NCI-H2227 (cell line): ENCODE measurements around the gene MAP4.

Experiments used
- DNase-seq: peaks from one replicate; lab custom pipeline; 2025; ENCODE audit not compliant: unreplicated experiment; lab: John Stamatoyannopoulos, UW

MAP4 gene

DNA sequence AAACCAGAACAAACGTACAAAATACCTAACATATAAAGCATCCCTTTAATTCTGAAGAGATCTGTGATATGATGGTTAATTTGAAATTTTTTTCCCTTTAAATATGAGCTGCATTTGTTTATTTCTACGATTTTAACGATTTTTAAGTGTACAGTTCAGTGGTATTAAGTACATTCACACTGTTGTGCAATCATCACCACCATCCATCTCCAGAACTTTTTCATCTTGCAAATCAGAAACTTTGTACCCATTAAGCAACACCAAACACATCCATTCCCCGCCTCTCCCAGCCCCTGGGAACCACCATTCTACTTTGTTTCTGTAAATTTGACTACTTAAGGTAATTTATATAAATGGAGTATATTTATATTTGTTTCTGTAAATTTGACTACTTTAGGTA, 51.5 kb downstream of the MAP4 start:
- DNase-seq, result no peak

DNA sequence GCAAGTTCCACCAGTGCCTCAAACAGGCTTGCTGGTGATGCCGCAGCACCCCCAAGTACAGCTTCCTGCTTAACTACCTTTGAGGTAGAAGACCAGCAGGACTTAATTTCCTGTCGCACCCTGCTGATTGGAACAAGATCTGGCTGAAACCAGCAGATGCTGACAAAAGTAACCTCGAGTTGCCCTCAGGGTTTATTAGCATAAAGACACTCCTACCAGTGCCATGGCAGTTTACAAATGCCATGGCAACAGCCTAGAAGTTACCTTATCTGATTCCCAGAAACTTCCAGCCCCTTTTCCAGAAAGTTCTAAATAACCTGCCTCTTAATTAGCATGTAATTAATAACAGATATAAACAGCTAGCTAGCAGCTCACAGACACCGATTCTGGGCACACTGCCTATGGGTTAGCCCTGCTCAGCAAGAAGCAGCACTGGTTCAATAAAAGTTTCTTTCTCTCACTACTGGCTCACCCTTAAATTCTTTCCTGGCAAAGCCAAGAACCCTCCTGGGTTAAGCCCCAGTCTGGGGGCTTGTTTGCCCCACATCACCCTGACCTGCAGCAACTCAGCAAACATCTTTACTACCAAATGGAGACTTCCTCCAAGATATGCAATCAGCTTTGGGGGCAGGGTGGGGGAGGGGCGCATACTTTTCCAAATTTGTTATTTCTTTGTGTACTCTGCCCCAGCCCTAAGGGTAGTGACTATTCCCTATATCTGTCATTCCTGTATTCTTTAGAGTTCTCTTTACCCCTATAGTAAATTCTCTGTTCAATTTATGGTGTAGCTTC, 54.2 kb downstream of the MAP4 start:
- DNase-seq, result no peak

GRCh38 chr3:47961036-47961435, 55.2 kb downstream of the MAP4 start:
- DNase-seq, result no peak

- no peak for DNase-seq
Measured at GRCh38 chr3:47956521-47956920, 59.7 kb downstream of the MAP4 start.

DNA sequence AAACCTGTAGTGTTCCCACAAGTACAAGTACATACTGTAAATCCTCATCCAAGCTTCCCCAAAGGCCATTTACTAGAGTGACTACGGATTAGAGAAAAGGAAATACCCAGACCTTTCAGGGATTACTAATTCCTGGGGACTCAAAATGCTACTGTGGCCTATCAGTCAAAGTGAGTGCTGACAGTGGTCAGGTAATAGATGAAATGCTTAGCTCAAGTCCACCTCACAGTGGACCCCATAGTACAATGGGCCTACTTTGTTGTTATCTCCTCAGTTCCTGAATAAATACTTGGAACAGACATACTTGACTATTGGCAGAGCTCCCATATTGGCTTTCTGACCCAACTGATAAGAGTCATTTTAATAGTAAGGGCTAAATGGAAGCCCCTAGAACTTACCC, 61.6 kb downstream of the MAP4 start:
- DNase-seq, result no peak

- DNase-seq, result no peak
Measured at GRCh38 chr3:47950453-47951169, 65.6 kb downstream of the MAP4 start.

DNA sequence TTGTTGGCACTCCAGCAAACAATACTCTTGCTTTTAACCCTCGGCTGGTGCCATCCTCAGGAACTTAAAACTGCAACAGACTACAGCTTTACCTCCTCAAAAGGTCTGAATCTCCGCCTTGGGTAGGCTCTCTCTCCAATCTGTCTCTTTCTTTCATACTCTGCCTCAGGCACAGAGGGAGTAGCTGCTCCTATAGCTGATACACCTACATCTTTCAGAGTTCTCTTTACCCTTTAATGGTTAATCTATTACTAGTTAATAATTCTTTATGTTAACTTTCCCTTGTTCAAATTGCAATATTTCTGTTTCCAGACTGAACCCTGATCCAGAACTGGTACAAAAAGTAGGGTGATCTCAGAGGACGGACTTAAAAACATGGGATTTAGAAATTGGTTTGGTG, 66.2 kb downstream of the MAP4 start:
- no peak for DNase-seq

DNA sequence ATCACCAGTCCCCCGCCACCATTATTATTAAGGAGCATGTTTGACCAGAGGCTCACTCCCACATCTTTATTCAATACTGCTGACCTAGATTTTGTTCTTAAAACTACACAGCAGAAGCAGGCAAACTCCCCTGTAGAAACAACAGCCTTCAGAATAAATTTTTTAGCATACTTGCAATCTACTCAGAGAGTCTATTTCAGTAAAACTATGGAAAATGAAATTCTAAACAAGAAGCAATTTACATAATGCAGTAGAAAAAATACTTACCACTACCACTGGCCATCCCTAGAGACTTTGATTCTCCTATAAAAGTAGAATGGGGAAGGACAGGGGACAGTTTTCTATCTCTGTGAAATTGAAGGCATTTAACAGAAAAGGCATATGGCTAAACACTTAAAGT, 76.0 kb downstream of the MAP4 start:
- DNase-seq, result no peak

GRCh38 chr3:47932421-47932820, 83.8 kb downstream of the MAP4 start:
- DNase-seq, result no peak

DNA sequence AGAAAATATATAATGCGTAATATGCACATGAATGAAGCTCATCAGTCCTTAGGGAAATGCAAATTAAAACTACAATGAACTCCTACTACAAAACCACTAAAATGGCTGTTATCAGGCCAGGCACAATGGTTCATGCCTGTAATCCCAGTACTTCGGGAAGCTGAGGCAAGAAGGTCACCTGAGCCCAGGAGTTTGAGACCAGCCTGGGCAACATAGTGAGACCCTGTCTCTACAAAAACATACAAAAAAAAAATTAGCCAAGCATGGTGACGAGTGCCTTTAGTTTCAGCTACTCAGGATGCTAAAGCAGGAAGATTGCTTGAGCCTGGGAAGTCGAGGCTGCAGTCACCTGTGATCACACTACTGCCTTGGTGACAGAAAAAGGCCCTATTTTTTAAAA, 85.2 kb downstream of the MAP4 start:
- DNase-seq, result no peak

DNA sequence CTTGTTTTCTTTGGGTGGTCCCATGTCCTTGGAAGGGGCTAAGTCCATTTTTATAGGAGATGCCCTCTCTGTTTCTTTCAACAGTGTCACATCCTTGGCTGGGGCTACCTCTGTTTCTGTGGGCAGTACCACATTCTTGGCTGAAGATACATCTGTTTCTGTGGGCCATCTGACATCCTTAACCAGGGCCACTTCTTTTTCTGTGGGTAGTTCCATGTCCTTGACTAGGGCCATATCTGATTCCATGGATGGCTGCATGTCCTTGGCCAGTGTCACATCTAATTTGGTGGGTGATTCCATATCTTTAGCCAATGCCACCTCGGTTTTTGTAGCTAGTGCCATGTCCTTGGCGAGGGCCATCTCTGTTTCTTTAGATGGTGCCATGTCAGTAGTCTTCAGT, 99.5 kb downstream of the MAP4 start:
- no peak for DNase-seq

GRCh38 chr3:47916201-47916600, 100.0 kb downstream of the MAP4 start:
- no peak for DNase-seq

DNA sequence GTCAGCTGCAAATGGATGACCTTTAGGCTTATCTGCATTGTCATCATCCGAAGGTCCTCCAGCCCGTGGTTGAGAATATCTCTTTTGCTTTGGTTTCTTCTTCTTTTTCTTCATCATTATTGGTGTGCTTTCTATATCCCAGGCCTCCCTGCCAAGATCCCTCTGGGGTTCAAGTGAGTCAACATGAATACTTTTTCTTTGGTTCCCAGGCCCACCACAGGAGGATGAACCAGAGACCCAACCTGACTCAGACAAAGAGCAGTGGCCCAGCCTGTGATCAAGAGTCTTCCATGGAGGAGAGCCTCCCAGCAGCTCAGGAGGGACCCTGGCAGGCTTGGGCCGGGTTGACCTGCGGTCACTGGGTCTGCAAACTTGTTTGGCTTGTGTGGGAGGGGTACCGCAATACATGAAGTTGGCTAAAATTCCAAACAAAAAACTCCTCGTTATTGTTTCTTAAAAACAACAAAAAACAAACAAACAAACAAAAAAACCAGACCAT, 104.2 kb downstream of the MAP4 start:
- DNase-seq, result no peak

DNA sequence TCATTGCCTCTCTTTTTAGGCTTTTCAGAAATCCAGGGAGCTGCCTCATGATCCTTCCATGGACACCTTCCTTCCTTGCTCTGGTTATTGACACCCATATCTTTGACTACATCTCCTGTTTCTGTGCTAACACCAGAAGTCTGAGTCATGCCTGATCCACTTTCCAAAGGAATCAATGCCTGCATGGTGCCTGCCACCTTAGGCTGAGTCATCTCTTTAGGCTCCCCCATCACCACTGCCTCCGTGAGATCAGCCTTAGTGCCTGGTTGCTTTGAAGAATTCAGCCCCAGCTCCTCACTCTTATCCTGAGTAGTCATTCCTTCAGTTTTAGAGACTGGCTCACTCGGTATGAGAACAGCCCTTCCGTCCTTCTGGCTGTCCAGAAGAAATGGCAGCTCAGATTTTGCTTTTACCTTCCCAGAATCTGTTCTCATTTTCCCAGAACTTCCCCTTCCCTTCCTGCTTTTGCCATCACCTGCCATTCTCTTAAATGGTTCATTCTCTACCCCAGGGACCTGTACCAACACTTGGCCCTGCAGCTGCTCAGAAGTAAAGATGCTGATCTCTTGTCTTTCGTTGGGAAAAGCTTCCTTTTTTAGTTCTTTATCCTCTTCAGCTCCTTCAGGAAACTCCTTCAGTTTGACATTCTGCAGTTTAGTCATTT, 105.3 kb downstream of the MAP4 start:
- no peak for DNase-seq

DNA sequence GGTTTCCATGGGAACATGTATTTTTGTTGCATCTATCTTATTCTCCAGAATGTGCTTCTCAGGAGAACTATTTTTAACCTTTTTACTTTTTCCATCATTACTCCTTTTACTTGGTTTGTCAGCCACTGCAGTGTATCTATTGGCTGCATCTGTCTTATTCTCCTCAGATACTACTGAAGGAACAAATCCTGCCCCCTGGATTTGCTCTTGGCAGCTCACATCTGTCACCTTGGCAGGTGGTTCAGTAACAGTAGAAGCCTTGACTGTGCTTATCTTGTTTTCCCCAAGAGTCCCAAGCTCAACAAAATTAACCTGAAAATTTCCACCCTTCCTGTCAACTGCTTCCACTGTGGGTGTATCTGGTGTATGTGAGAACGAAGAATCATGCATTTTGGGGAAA, 106.0 kb downstream of the MAP4 start:
- DNase-seq, result no peak

DNA sequence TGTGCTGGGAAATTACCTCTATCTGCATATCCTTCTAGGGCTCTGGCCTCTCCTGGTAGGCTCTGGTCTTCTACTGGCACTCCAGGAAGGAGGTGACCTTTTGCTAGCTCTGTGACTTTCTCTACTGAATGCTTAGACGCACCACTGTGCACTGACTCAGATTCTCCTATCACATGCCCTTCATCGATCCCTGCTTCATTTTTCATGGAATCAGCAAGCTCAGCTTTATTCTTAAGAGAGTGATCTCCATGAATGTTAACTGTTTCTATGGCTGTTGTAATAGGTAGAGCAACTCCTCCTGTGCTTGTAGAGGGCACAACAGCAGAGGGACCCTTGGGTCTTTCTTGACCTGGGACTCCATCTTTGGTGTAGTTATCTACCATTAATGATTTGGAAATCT, 106.6 kb downstream of the MAP4 start:
- DNase-seq, result no peak

GRCh38 chr3:47908744-47909143, 107.5 kb downstream of the MAP4 start:
- DNase-seq, result no peak

DNA sequence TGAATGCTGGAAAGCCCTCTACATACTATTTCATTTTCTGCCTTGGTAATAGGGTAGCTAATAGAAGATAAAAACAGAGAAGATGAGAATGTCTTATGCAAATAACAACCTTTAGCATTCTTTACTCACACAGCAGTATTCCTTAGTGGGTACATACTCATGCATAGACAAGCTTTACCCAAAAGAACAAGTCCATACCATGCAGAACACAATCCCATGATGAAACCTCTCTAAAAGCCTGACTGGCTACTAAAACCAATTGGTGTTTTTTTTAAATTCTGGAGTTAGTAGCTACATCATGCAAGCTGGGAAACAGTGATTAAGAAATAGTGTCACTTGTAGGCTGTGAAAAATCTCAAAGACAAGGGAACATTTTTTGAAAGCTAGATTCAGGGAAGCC, 108.4 kb downstream of the MAP4 start:
- DNase-seq, result no peak

- DNase-seq, result no peak
Measured at GRCh38 chr3:47902746-47903145, 113.5 kb downstream of the MAP4 start.

DNA sequence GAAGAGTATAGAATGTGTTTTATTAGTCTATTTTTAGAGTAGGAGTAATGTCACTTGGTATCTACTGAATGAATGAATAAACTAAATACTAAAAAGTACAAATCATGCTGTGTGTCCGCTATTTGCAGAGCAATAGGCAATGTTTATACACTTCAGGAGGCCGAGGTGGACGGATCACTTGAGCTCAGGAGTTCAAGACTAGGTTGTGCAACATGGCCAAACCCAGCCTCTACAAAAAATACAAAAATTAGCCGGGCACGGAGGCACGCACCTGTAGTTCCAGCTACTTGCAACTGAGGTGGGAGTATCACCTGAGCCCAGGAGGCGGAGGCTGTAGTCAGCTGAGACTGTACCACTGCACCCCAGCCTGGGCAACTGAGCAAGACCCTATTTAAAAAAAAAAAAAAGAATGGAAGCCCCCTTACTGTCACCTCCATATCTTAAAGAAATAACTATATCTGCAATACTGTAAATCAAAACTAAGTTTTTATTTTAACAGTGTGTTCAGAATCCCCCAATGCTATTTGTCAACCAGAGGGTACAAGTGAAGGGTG, 114.9 kb downstream of the MAP4 start:
- DNase-seq, result no peak

DNA sequence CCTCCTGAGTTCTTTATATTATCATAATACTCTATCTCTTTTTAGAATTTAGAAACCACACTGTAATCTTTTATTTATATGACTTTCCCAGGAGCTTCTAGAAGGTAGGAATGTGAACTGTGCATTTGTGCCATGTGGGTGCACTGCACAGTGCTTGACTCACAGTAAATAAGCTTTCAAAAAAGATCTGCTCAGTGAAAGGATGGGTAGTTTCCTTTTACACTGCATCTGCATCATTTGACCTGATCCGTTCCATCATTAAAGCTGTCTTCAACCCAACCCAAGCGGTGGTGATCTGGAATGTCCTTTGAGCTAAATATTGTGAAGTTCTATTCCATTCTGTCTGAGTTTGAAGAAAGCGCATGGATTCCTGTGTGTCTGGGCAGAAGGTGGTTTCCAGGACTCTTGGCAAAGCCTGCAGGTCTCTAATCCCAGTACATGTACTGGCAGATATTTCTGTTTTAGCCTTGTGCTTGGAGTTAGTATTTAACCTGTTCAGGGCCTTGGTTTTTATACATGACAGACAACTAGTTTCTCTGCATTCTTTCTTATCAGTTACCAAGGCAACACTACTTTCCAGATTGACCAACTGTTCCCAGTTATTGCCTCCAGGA, 116.6 kb downstream of the MAP4 start:
- DNase-seq, result no peak
